MM.1S (cell line): Measurements from ENCODE around the gene UFD1.

ENCODE experiments used
- DNase-seq: peaks from one replicate; pipeline ENCODE4 v3.0.0-alpha.2; 2015
- H2AFZ ChIP-seq: fragments of 300-600 bp; sonication (generic); 2 replicates; pipeline ENCODE4 v1.6.0; 2016; ENCODE audit warnings: antibody characterized with exemption, low read length
- H3F3A ChIP-seq: fragments of 300-600 bp; sonication (generic); 2 replicates; pipeline ENCODE4 v1.6.1; 2016; ENCODE audit warnings: mild to moderate bottlenecking, antibody characterized with exemption, low read length, moderate library complexity, mixed read lengths; ENCODE audit not compliant: insufficient read depth
- H3K27ac ChIP-seq: fragments of 300-600 bp; sonication (generic); 2 replicates; pipeline ENCODE4 v1.5.1; 2016; ENCODE audit warnings: mild to moderate bottlenecking, low read length
- H3K27me3 ChIP-seq: fragments of 300-600 bp; sonication (generic); replicated peaks from 2 replicates; pipeline ENCODE4 v1.6.0; 2016; ENCODE audit warnings: low read length; ENCODE audit not compliant: insufficient read depth
- H3K36me3 ChIP-seq: fragments of 300-600 bp; sonication (generic); replicated peaks from 2 replicates; pipeline ENCODE4 v1.6.1; 2016; ENCODE audit warnings: mild to moderate bottlenecking, low read length, mixed read lengths; ENCODE audit not compliant: insufficient read depth
- H3K4me1 ChIP-seq: fragments of 300-600 bp; sonication (generic); 2 replicates; pipeline ENCODE4 v1.6.1; 2016; ENCODE audit warnings: low read length, mixed read lengths
- H3K4me2 ChIP-seq: fragments of 300-600 bp; sonication (generic); 2 replicates; pipeline ENCODE4 v1.6.0; 2016; ENCODE audit warnings: low read depth, low read length
- H3K4me3 ChIP-seq: fragments of 300-600 bp; sonication (generic); 2 replicates; pipeline ENCODE4 v1.5.1; 2016; ENCODE audit warnings: low read length, mixed read lengths
- H3K79me2 ChIP-seq: fragments of 300-600 bp; sonication (generic); 2 replicates; pipeline ENCODE4 v1.6.1; 2016; ENCODE audit warnings: mixed run types, low read length, mixed read lengths
- H3K9ac ChIP-seq: fragments of 300-600 bp; sonication (generic); 2 replicates; pipeline ENCODE4 v1.6.1; 2016; ENCODE audit warnings: low read length, mixed read lengths
- H3K9me2 ChIP-seq: fragments of 300-600 bp; sonication (generic); replicated peaks from 2 replicates; pipeline ENCODE4 v1.6.1; 2016; ENCODE audit warnings: mild to moderate bottlenecking, low read length, mixed read lengths; ENCODE audit not compliant: insufficient read depth
- H3K9me3 ChIP-seq: fragments of 300-600 bp; sonication (generic); replicated peaks from 2 replicates; pipeline ENCODE4 v1.6.1; 2016; ENCODE audit warnings: mild to moderate bottlenecking, low read length, mixed read lengths; ENCODE audit not compliant: insufficient read depth
- H4K20me1 ChIP-seq: fragments of 300-600 bp; sonication (generic); 2 replicates; pipeline ENCODE4 v1.6.1; 2016; ENCODE audit warnings: mild to moderate bottlenecking, low read length, moderate library complexity, mixed read lengths; ENCODE audit not compliant: insufficient read depth
- CTCF ChIP-seq: fragments of 300-600 bp; sonication (generic); IDR thresholded peaks from 2 replicates; pipeline ENCODE4 v1.5.1; 2016; ENCODE audit warnings: antibody characterized with exemption, low read length, mixed read lengths
- EZH2 ChIP-seq: fragments of 300-600 bp; sonication (generic); optimal IDR thresholded peaks from 2 replicates; pipeline ENCODE3; 2017; ENCODE audit warnings: low read depth, mild to moderate bottlenecking, antibody characterized with exemption, low read length, mixed read lengths
- EZH2phosphoT487 ChIP-seq: fragments of 300-600 bp; sonication (generic); IDR thresholded peaks from 2 replicates; pipeline ENCODE4 v1.6.1; 2018; ENCODE audit warnings: antibody characterized with exemption, low read length

Gene UFD1

GRCh38 chr22:19412478-19412877, 66.5 kb downstream of the UFD1 start:
- no peak overlapping the region for H3K4me2 ChIP-seq
- no peaks in the 10 kb centered on the region for H3K9me2 ChIP-seq
- no peak overlapping the region for H2AFZ ChIP-seq
- H3K27ac ChIP-seq, result no peak overlapping the region
- H3F3A ChIP-seq, result no peaks in the 10 kb centered on the region; the same call in 1 of the 2 replicates
- peaks cover 15% of the 10 kb centered on the region for H3K36me3 ChIP-seq
- no peaks in the 10 kb centered on the region for H3K27me3 ChIP-seq
- TF ChIP-seq EZH2 (no peak), CTCF (no peak), EZH2phosphoT487 (no peak)
- H4K20me1 ChIP-seq, result peaks cover 45% of the 10 kb centered on the region
- H3K4me1 ChIP-seq, result peaks cover under 1% of the 10 kb centered on the region; the same call in 1 of the 2 replicates
- H3K4me3 ChIP-seq, result no peak overlapping the region
- no peaks in the 10 kb centered on the region for H3K9me3 ChIP-seq
- H3K9ac ChIP-seq, result no peak overlapping the region
- no peak for DNase-seq
- peaks cover 100% of the 10 kb centered on the region for H3K79me2 ChIP-seq

GRCh38 chr22:19411690-19412045, 67.3 kb downstream of the UFD1 start:
- peaks cover 45% of the 10 kb centered on the region for H4K20me1 ChIP-seq

GRCh38 chr22:19410941-19411689, 67.9 kb downstream of the UFD1 start:
- Histone ChIP-seq H3F3A (no peaks in the 10 kb centered on the region; the same call in 1 of the 2 replicates), H3K9ac (no peak overlapping the region), H4K20me1 (peaks cover 43% of the 10 kb centered on the region), H3K4me2 (no peak overlapping the region), H2AFZ (no peak overlapping the region), H3K4me1 (no peaks in the 10 kb centered on the region), H3K9me3 (no peaks in the 10 kb centered on the region), H3K27me3 (no peaks in the 10 kb centered on the region), H3K9me2 (no peaks in the 10 kb centered on the region), H3K27ac (no peak overlapping the region), H3K79me2 (peaks cover 98% of the 10 kb centered on the region), H3K4me3 (no peak overlapping the region), H3K36me3 (peaks cover 15% of the 10 kb centered on the region)
- no peak for DNase-seq
- no peak for TF ChIP-seq EZH2phosphoT487
- TF ChIP-seq EZH2, result no peak
- no peak for TF ChIP-seq CTCF

More at GRCh38 chr22:19411690-19412045, 67.3 kb downstream of the UFD1 start:
- Histone ChIP-seq H3K9me3 (no peaks in the 10 kb centered on the region), H3K36me3 (peaks cover 15% of the 10 kb centered on the region), H3K4me2 (no peak overlapping the region), H3K9ac (no peak overlapping the region), H3K27me3 (no peaks in the 10 kb centered on the region), H3K9me2 (no peaks in the 10 kb centered on the region), H3K79me2 (peaks cover 99% of the 10 kb centered on the region), H3K4me3 (no peak overlapping the region), H3K4me1 (no peaks in the 10 kb centered on the region), H2AFZ (no peak overlapping the region), H3K27ac (no peak overlapping the region), H3F3A (no peaks in the 10 kb centered on the region; the same call in 1 of the 2 replicates)
- no peak for DNase-seq
- no peak for TF ChIP-seq CTCF
- TF ChIP-seq EZH2phosphoT487, result no peak
